KG1 (cell line): ENCODE results near the gene MMP8.
"Not testable (repeated sequence)": the region's sequence is repeated elsewhere in the genome, so short reads cannot be mapped to it uniquely, and the experiment has no call there.

Experiments
- DNase-seq: peaks from one replicate; lab custom pipeline; 2025; lab: John Stamatoyannopoulos, UW

The MMP8 gene, protein sequence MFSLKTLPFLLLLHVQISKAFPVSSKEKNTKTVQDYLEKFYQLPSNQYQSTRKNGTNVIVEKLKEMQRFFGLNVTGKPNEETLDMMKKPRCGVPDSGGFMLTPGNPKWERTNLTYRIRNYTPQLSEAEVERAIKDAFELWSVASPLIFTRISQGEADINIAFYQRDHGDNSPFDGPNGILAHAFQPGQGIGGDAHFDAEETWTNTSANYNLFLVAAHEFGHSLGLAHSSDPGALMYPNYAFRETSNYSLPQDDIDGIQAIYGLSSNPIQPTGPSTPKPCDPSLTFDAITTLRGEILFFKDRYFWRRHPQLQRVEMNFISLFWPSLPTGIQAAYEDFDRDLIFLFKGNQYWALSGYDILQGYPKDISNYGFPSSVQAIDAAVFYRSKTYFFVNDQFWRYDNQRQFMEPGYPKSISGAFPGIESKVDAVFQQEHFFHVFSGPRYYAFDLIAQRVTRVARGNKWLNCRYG

GRCh38 chr11:102724904-102725500, at the start of gene MMP8:
Gene MMP8 (minus strand): TSS chr11:102724954. CDS start chr11:102724855, 99 bp downstream.
- no peak for DNase-seq

GRCh38 chr11:102773386-102773785, 48.6 kb upstream of the MMP8 start:
- DNase-seq: no peak

GRCh38 chr11:102771351-102771750, 46.6 kb upstream of the MMP8 start:
- no peak for DNase-seq

- no peak for DNase-seq
Observed at GRCh38 chr11:102770191-102770590, 45.4 kb upstream of the MMP8 start.

DNA sequence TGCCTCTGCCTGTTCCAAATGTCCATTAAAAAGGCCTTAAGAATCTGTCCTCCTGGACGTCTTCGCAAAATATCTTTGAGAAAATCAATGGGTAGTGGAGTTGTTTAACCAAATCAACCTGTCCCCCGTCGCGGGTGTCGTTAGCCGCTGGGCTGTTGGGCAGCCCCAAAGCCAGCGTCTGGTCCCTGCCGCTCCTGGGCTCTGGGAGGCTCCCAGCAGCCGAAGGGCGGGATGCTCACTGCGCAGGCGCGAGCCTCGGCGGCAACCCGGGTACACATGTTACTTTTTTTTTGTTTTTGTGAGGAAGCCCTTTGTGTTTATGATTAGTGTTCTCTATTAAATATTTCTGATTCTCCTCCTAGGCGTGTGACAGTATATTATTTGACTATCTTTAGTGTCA, 43.0 kb upstream of the MMP8 start:
- no peak for DNase-seq

- DNase-seq: no peak
Observed at GRCh38 chr11:102763440-102763839, 38.7 kb upstream of the MMP8 start.

- DNase-seq: no peak
Observed at GRCh38 chr11:102762361-102762767, 37.6 kb upstream of the MMP8 start.

- DNase-seq: no peak
Observed at GRCh38 chr11:102761646-102762238, 37.0 kb upstream of the MMP8 start.

DNA sequence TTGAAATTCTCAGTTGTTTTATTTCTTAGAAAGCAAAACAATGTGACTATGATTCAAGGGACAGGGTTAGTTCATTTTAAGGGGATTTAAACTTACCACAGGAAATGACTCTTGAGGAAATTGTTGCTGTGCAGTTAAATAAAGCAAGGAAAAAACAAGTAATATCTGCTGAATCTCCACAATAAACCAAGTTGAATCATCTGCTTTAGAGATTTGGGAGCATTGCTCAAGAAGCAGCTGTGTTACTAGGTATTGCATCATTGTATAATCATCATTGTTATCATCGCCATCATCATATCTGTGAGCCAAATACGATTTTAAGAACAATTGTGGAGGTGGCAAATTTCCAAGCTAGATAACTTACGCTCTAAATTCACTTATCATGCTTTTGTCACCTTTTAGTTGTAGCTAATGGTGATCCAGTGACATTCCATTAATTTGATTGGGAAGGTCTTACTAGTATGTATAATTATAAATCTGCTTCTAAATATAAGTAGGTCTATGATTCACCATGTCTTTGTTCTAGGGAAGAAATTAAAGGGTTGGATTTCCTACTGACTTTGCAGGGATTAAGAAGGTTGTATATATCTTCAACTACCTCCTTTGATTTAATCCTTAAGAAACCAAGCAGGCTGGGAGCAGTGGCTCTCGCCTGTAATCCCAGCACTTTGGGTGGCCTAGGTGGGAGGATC, 35.7 kb upstream of the MMP8 start:
- DNase-seq: no peak

DNA sequence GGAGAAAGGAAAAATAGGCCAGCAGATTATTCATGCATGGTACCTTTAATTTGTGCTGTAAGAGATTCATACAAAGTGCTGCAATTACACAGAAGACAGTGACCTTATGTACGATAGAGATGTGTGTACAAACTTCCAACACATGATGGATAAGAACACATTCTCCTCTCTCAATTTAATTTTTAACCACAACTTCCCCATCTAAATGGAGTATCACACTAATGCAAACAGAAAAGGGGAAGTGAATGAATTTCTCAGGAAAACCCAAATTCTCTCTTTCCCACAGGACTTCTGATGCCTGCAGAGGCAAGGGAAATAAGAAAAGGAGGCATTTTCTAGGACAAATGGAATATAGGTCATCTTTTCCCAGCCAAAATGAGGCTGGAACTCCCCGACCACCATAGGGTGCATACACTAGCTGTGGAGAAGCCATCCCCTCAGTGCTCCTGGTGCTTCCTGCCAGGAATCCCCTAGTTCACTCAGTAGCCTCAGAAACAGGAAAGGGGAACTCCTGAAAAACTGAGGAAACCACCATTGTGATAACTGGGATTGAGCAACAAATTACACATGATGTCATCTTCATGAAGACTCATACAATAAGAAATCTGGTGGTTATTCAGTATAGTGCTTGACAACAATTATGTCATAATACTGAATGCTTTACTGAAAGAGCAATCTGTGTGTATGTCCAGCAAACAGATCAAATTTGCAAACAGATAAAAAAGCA, 33.2 kb upstream of the MMP8 start:
- DNase-seq: no peak

GRCh38 chr11:102753267-102753666, 28.5 kb upstream of the MMP8 start:
- no peak for DNase-seq

DNA sequence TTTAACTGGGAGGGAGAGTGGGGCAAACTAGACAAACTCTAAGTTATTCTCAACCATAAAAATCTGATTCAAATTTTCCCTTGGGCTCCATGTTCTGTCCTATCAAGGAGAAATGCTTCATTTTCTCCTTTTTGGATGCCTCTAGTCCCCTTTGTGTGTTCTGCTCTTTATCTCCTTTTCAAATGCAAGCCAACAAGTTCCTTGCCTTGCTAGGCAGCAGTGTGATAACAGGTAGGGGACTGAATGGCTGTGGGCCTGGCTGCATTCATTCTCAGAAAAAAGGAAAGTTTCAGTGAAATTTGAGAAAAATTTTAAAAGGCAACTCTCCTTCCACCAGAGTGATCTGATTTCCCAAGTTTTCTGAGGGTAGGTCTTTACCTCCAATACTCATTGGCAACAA, 26.9 kb upstream of the MMP8 start:
- no peak for DNase-seq

- DNase-seq: no peak
Observed at GRCh38 chr11:102749101-102749722, 24.5 kb upstream of the MMP8 start.

GRCh38 chr11:102746746-102747578, 22.2 kb upstream of the MMP8 start:
- not testable (repeated sequence) for DNase-seq

- DNase-seq: no peak
Observed at GRCh38 chr11:102734650-102735049, 9.9 kb upstream of the MMP8 start.

DNA sequence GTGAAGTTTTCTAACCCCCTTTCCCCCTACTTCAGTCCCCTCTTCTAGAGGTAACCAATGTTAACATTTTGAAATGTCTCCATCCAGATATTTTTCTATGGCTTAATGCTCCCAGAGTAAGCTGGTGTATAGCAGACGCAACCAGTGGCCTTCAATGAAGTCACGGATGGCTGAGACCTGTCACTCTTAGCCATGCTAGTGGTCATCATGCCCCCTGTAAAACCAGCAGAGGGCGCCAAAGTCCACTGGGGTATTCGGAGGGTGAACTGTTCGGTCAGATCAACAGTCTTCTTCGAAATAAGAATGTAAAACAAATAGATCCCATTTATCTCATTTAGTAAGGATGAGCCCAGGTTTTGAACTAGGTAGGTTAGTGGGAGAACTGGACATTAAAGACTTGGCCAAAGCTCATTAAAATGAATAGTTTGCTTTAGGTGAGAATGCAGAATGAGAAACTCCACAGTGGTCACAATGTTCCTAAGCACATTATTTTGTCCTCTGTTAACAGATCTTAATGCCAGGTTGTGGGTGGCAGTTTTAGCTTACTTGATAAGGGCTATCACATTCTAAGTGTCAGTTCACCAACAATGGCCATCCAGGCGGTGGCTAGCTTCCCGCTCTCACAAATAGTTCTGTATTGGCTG, 8.6 kb upstream of the MMP8 start:
- DNase-seq: peak; percentile 59

GRCh38 chr11:102730944-102731343, 6.2 kb upstream of the MMP8 start:
- not testable (repeated sequence) for DNase-seq

DNA sequence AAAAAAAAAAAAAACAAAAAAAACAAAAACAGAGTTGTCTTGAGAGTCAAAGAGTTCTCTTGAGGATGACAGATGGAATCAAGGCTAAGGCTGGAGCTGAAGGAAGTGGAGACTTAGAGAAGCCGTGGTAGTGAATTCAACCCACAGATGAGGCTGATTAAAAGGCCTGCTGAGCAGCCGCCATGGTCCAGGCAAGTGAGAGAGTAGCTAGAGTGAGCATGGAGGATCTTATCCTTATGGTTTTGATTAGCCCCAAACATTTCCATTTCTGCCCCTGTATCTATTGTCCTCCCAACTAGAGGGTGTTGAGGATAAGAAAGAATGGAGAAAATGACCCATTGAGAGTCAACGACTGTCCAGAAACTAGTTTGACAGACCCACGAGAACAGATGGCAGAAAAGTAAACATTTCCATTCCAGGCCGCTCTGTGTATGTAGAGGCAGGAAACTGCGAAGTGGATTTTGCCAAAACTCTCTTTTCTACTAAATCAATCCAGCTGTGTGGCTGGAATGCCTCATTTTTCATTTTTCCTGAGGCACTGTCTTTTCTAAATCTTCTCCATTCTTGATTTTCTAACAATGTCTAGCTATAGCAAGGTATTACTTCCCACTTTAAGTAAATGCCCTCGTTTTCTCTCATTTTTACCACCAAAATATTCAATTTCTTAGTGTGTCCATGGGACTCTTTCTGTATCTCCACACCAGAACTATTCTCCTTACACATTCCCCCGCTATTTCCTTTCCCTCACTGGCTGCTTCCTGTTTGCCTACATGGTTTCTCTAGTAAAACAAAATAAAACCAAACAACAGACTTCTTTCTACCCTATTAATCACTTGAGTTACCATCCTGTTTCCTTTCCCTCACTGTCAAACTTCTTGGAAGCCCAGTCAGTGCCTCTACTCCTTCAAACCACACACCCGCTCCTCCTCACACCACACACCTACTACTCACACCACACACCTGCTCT, 5.4 kb upstream of the MMP8 start:
- no peak for DNase-seq

DNA sequence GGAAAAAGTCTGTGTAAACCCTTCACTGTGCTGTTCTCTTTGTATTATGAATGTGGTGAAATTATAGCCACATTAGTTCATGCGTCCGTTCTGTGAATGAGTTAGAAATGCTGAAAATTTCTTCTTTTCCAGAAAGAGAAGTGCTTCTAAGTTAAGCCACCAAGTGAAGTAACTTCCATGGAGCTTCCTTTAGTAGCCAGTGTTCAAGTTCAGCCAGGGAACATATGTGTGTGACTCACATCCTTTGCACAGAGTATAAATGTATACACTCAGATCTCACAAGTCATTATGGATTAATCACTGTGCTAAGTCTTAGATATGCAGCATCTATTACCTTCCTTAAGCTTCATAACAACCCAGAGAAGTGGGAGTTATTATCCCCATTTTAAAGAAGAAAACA, 3.1 kb upstream of the MMP8 start:
- DNase-seq: peak; percentile 30
